HepG2 (cell line): Measurements from ENCODE around the gene KRTAP5-1. TPM values are rescaled to one million over a fixed set of nuclear protein-coding genes. Genes with fewer than 3 reads are reported as not detected.

Experiments used
- ATF2 ChIP-seq: sonication (generic); formaldehyde crosslinking; IDR thresholded peaks from 2 replicates; pipeline ENCODE4 v1.4.0; 2020; ENCODE audit warnings: missing genetic modification reagents
- CBFB ChIP-seq: sonication (generic); formaldehyde crosslinking; IDR thresholded peaks from 2 replicates; pipeline ENCODE4 v1.4.0; 2020; ENCODE audit warnings: missing genetic modification reagents
- CCAR2 ChIP-seq: fragments of 200-400 bp; formaldehyde crosslinking; optimal IDR thresholded peaks from 2 replicates; pipeline ENCODE3; 2018; ENCODE audit warnings: low read depth, mild to moderate bottlenecking, low read length, moderate library complexity
- FOXA3 ChIP-seq: IDR thresholded peaks from 2 replicates; pipeline ENCODE4 v1.6.1; 2016; ENCODE audit warnings: missing genetic modification reagents, missing compliant biosample characterization
- GMEB1 ChIP-seq: sonication (generic); formaldehyde crosslinking; IDR thresholded peaks from 2 replicates; pipeline ENCODE4 v1.5.1; 2020; ENCODE audit warnings: missing genetic modification reagents, mild to moderate bottlenecking, borderline replicate concordance
- HOMEZ ChIP-seq: IDR thresholded peaks from 2 replicates; pipeline ENCODE4 v1.6.1; 2016; ENCODE audit warnings: low read depth
- NCOA5 ChIP-seq: sonication (generic); formaldehyde crosslinking; IDR thresholded peaks from 2 replicates; pipeline ENCODE4 v1.4.0; 2020; ENCODE audit warnings: missing genetic modification reagents
- NCOR1 ChIP-seq: fragments of 200-600 bp; sonication (generic); IDR thresholded peaks from 2 replicates; pipeline ENCODE4 v1.7.0; 2017; ENCODE audit warnings: antibody characterized with exemption, low read length, borderline replicate concordance
- SKIL ChIP-seq: sonication (generic); formaldehyde crosslinking; IDR thresholded peaks from 2 replicates; pipeline ENCODE4 v1.8.0; 2022; ENCODE audit warnings: missing genetic modification reagents, mild to moderate bottlenecking, moderate library complexity, borderline replicate concordance
- SOX5 ChIP-seq: IDR thresholded peaks from 2 replicates; pipeline ENCODE4 v1.6.1; 2016; ENCODE audit warnings: borderline replicate concordance
- TAF1 ChIP-seq: sonication (generic); formaldehyde crosslinking; IDR thresholded peaks from 2 replicates; pipeline ENCODE4 v1.4.0; 2020; ENCODE audit warnings: missing genetic modification reagents
- TFAP4 ChIP-seq: sonication (generic); IDR thresholded peaks from 2 replicates; pipeline ENCODE4 v1.6.1; 2016; ENCODE audit warnings: low read depth, borderline replicate concordance
- YY1 ChIP-seq: IDR thresholded peaks from 2 replicates; pipeline ENCODE4 v1.6.1; 2011; ENCODE audit warnings: low read length, low read depth, moderate library complexity, mild to moderate bottlenecking; ENCODE audit not compliant: insufficient read depth, insufficient replicate concordance
- ZBTB2 ChIP-seq: sonication (generic); formaldehyde crosslinking; IDR thresholded peaks from 2 replicates; pipeline ENCODE4 v1.8.0; 2022; ENCODE audit warnings: low read depth, missing genetic modification reagents
- ZFAT ChIP-seq: sonication (generic); formaldehyde crosslinking; conservative IDR thresholded peaks from 2 replicates; pipeline ENCODE4 v1.8.1; 2023; ENCODE audit warnings: missing genetic modification reagents, inconsistent platforms
- ZNF260 ChIP-seq: sonication (generic); formaldehyde crosslinking; IDR thresholded peaks from 2 replicates; pipeline ENCODE4 v1.4.0; 2020; ENCODE audit warnings: missing genetic modification reagents, low read depth, mild to moderate bottlenecking, borderline replicate concordance
- ZNF263 ChIP-seq: sonication (generic); formaldehyde crosslinking; IDR thresholded peaks from 2 replicates; pipeline ENCODE4 v1.4.0; 2020; ENCODE audit warnings: missing genetic modification reagents
- ZNF558 ChIP-seq: sonication (generic); formaldehyde crosslinking; IDR thresholded peaks from 2 replicates; pipeline ENCODE4 v1.9.0; 2022; ENCODE audit warnings: mild to moderate bottlenecking, missing genetic modification reagents, borderline replicate concordance
- ZNF563 ChIP-seq: sonication (generic); formaldehyde crosslinking; IDR thresholded peaks from 2 replicates; pipeline ENCODE4 v1.8.0; 2022; ENCODE audit warnings: mild to moderate bottlenecking, moderate library complexity, missing genetic modification reagents
- ZNF709 ChIP-seq: sonication (generic); formaldehyde crosslinking; IDR thresholded peaks from 2 replicates; pipeline ENCODE4 v1.5.0; 2020; ENCODE audit warnings: mild to moderate bottlenecking, missing genetic modification reagents
- polyA plus RNA-seq, 8 experiments: library from polyadenylated mRNA; depleted of rRNA in 3 of 8; stranded (reverse) in 7 of 8; unstranded in 1 of 8; fragments of >200 nt; fragmentation: Illumina TruSeq in 4 of 8; extraction: Trizol in 4 of 8; gene quantifications; 2 replicates each; pipeline versions ENCODE4 v1.2.1 to v1.2.3, GENCODE V29; 2011 to 2016; ENCODE audit warnings: low read depth in 4 of 8, missing spikeins in 1 of 8, mixed read lengths in 1 of 8; ENCODE audit not compliant: insufficient read depth in 1 of 8
- total RNA-seq, 5 experiments: library from RNA; depleted of rRNA; stranded (reverse); fragments of >200 nt; fragmentation: Illumina TruSeq; extraction: Trizol; gene quantifications; 2 replicates each; pipeline ENCODE4 v1.2.3, GENCODE V29; 2016; ENCODE audit warnings: low read depth in 1 of 5

Gene KRTAP5-1
- total and polyA plus RNA-seq, 2 of the 13 experiments (the other 11 are each of a cell fraction or from before 2014, with no cell fraction given), result not detected

- peak; percentile 56; the same call in 1 of the 2 replicates for TF ChIP-seq ZBTB2 (CRISPR knock-in tag)
- TF ChIP-seq GMEB1 (CRISPR knock-in tag), result no peak
- no peak for TF ChIP-seq FOXA3 (CRISPR knock-in tag)
- no peak for TF ChIP-seq NCOR1
- no peak for TF ChIP-seq TAF1 (CRISPR knock-in tag)
- TF ChIP-seq SOX5 (CRISPR knock-in tag), result no peak
- TF ChIP-seq ZNF558, result no peak
- TF ChIP-seq CBFB, result no peak
- peak; percentile 72 for TF ChIP-seq ZNF563 (CRISPR knock-in tag)
- no peak for TF ChIP-seq ZNF709 (CRISPR knock-in tag)
- TF ChIP-seq ZNF263, result no peak
- TF ChIP-seq TFAP4, result peak; percentile 46; the same call in 1 of the 2 replicates
- no peak for TF ChIP-seq CCAR2
- TF ChIP-seq ZNF260 (CRISPR knock-in tag), result no peak
- TF ChIP-seq SKIL, result no peak
- no peak for TF ChIP-seq ZFAT
- no peak for TF ChIP-seq YY1
- no peak for TF ChIP-seq NCOA5
- TF ChIP-seq HOMEZ (CRISPR knock-in tag), result no peak
- TF ChIP-seq ATF2 (CRISPR knock-in tag), result peak; percentile 99
Observed at GRCh38 chr11:1572197-1573076, 12.6 kb downstream of the KRTAP5-1 start, which contains the start of gene DUSP8 (continued).
